Upper lobe of left lung (tissue), 4 donors: ENCODE data around the gene LIG1.

ENCODE experiments used
- EP300 ChIP-seq, 4 donors: sonication (generic); formaldehyde crosslinking; IDR thresholded peaks; one replicate each; pipeline ENCODE4 v1.5.1; 2017; ENCODE audit warnings: antibody characterized with exemption in 4 of 4, control low read depth in 2 of 4
- POLR2A ChIP-seq, 4 donors: fragments of 450-650 bp; IDR thresholded peaks; one replicate each; pipeline ENCODE4 v1.5.1; 2016 to 2017; ENCODE audit warnings: antibody characterized with exemption in 4 of 4, mild to moderate bottlenecking in 2 of 4
- POLR2AphosphoS5 ChIP-seq, 2 donors: sonication (generic); formaldehyde crosslinking; IDR thresholded peaks; one replicate each; pipeline ENCODE4 v1.5.1; 2017; ENCODE audit warnings: antibody characterized with exemption in 2 of 2
- TF ChIP-seq, protein P1 (sequence below), 6 experiments: fragments of 450-650 bp in 4 of 6; fragments of 200-600 bp in 2 of 6; sonication (generic) in 2 of 6; IDR thresholded peaks; one replicate each; pipeline ENCODE4 v1.5.1; 2016 to 2019; ENCODE audit warnings: antibody characterized with exemption in 6 of 6

DNA sequence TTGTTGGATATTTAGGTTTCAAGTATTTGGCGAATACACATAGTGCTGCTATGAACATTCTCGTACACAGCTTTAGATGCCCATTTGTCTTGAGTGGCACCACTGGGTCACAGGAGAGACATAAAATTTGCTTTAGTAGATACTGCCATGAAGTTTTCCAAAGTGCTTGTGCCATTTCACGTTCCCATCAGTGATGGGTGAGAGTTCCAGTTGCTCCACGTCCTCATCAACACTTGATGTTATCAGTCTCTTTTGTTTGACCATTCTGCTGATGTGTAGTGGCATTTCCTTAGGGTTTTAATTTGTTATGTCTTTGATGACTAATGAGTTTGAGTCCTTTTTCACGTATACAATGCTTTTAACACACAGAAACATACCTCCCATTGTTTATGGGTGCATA, 11.4 kb upstream of the LIG1 start:
- TF ChIP-seq, protein P1, sequence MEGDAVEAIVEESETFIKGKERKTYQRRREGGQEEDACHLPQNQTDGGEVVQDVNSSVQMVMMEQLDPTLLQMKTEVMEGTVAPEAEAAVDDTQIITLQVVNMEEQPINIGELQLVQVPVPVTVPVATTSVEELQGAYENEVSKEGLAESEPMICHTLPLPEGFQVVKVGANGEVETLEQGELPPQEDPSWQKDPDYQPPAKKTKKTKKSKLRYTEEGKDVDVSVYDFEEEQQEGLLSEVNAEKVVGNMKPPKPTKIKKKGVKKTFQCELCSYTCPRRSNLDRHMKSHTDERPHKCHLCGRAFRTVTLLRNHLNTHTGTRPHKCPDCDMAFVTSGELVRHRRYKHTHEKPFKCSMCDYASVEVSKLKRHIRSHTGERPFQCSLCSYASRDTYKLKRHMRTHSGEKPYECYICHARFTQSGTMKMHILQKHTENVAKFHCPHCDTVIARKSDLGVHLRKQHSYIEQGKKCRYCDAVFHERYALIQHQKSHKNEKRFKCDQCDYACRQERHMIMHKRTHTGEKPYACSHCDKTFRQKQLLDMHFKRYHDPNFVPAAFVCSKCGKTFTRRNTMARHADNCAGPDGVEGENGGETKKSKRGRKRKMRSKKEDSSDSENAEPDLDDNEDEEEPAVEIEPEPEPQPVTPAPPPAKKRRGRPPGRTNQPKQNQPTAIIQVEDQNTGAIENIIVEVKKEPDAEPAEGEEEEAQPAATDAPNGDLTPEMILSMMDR (IDR thresholded peaks at IDR 0.05) = no peak
- no peak for TF ChIP-seq EP300 (IDR thresholded peaks at IDR 0.05)
- no peak for TF ChIP-seq POLR2A (IDR thresholded peaks at IDR 0.05)
- no peak for TF ChIP-seq POLR2AphosphoS5 (IDR thresholded peaks at IDR 0.05)
